ENCODE results near the gene RTP3.

- TF ChIP-seq CTCF (IDR thresholded peaks at IDR 0.05) (no peak), EP300 (IDR thresholded peaks at IDR 0.05) (no peak), POLR2A (IDR thresholded peaks at IDR 0.05) (no peak)
Observed at GRCh38 chr3:46483825-46484224, 14.0 kb upstream of the RTP3 start.

Data from gastroesophageal sphincter (tissue), 3 donors.